AML-193 (cell line): Measurements from ENCODE around the gene CAMTA1.

Experiments used
- DNase-seq, 2 experiments: peaks; one replicate each; lab custom pipeline; 2025; lab: John Stamatoyannopoulos, UW

The CAMTA1 gene

GRCh38 chr1:7455796-7456721 lies 670.8 kb downstream of the CAMTA1 start:
- DNase-seq: no peak

DNA sequence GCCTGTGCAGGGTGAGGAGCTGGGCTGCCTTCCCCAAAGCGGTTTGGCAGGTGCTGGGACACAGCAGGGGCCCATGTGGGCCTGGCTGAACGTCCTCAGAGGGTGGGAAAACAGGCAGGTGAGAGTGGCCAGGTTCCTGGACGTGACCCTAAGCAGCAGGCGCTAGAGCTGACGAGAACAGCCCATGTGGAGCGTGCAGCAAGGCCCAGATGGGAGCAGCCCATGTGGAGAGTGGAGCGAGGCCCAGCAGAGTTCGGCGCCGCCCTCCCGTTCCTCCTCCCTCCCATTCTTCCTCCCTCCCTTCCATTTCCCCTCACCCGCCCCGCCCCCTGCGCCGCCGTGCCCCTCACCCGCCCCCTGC lies 671.4 kb downstream of the CAMTA1 start:
- DNase-seq: no peak

DNA sequence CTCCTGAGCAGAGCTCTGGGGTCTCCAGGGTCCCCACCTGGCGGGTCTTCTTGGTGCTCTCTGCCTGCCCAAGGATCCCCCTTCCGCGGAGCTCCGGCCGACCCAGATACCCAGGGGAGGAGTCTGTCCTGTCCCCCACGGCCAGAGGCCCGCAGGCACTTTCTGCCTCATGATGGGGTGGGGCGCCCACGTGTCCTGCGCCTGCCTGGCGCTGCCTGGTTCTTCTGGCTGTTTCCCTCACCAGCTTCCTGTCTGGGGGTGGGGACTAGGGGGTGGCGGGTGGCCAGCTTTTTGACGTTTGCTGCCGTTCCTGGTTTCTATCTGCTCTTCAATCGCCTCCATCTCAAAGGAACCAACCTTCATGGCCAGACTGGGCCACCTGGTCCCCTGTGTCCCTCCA lies 672.6 kb downstream of the CAMTA1 start:
- no peak for DNase-seq

DNA sequence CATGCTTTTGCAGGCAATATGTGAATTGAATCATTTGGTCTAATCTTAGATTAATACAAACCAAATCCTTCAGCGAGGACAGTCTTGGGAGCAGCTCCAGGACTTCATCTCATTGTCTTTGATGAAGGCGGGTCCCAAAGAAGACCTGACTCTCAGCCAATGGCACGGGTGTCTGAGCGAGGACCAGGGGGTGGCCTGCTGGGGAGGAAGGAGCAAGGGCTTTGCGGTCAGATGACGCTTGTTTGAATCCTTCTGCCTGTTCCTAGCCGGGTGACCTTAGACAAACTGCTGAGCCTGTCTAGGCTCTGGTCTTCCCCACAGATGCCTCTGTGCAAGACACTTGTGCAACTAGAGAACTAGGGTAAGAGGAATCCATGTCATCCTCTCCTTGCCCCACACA lies 673.7 kb downstream of the CAMTA1 start:
- no peak for DNase-seq

GRCh38 chr1:7459914-7460313 lies 674.7 kb downstream of the CAMTA1 start:
- DNase-seq: no peak

DNA sequence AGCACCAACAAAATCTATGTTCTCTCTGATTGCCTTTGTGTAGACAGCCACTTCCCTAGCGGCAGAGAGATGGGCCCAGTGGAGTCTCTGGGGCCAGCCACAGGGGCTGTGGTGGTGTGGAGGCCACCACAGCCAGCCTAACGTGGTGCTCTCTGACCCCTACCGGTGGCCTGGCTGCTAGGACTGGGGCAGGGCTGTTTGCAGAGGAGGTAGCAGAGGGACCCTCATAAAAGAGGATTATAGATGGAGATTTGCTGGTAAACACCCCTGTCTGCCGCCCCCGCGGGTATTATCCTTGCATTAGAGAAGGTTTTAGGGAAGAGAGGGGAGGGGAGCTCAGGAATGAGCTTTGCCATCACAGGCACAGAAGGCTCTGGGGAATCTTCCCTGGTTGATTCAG lies 675.6 kb downstream of the CAMTA1 start:
- no peak for DNase-seq

- no peak for DNase-seq
Measured at GRCh38 chr1:7462617-7463016, 677.4 kb downstream of the CAMTA1 start.

DNA sequence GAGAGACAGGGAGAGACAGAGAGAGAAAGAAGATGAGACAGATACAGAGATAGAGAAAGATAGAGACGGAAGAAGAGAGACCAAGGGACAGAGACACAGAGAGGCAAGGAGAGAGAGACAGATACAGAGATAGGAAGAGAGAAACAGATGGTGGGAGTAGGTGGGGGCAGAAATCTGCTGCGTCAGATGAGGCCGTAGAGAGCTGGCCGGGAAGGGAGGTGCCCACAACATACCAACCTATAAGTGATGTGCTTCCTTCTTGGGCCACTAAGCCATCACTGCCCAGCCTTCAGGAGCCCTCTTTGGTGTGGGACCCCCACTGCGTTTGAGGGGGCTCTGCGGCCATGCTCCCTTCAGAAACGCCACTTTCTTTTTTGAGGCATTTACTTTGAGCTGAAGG lies 678.3 kb downstream of the CAMTA1 start:
- DNase-seq: no peak

DNA sequence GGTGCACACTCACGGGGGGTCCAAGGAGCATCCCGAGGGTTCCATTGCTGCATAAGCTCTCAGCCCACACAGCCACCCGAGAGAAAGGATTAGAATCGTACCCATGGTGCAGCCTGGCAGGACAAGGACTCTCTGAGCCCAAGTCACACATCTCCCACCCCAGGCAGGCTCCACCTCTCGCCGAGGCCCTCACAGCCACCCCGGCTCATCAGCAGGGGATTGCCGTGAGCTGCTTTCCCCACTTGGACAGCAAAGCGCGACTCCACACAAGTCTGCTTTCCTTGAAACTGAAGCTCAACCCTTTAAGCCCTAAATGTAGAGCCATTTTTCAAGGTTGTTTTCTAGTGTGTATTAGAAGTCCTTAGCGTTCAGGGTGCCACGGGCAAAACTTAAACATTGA lies 679.5 kb downstream of the CAMTA1 start:
- DNase-seq: no peak

DNA sequence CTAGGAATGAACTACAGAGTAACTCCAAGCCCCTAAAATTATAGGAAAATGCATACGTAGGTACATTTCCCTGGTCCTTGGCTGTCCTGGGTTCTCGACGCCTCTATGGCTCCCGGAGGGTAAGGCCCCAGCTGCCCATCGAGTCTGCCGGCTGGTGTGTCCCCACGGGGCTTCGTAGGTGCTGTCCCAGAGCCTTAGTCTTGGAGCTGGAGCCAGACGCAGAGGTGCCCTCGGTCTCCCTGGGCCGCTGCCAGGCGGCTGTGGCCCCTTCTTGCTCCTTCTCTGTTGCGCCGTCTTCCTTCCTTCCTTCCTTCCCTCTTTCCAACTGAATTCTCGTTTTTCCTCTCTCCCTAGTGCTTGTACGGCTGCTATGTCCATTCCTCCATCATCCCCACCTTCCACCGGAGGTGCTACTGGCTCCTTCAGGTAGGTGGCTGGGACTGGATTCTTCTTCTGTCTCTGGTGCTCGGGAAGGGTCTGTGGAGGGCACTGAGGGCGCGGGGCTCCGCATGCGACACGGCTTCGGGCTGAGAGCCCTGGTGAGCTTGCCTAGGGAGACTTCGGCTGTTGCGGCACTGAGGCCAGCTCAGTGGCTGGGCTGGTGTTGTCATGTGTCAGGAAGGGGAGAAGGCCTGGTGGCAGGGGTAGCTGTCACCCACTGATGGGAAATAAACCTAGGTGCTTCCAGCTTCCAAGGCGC lies 682.4 kb downstream of the CAMTA1 start:
- DNase-seq: no peak

DNA sequence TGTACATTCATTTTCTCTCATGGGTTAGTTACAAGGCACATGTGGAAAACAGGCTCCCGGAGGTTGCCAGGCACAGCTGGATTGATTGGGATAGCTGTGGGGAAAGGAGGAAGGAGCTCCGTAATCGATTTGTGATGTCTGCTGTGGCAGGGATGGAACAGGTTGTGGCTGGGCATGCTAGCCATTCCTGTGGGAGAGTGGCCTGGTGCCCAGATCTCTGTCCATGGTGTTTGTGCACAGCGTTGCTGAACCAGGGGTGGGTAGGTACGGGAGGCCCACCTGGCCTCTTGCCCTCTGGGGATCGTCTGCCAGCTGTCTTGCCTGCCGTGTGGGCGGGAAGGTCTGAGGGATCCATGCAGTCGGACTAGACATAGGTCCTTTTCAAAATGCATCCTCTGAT lies 683.0 kb downstream of the CAMTA1 start:
- DNase-seq: no peak

DNA sequence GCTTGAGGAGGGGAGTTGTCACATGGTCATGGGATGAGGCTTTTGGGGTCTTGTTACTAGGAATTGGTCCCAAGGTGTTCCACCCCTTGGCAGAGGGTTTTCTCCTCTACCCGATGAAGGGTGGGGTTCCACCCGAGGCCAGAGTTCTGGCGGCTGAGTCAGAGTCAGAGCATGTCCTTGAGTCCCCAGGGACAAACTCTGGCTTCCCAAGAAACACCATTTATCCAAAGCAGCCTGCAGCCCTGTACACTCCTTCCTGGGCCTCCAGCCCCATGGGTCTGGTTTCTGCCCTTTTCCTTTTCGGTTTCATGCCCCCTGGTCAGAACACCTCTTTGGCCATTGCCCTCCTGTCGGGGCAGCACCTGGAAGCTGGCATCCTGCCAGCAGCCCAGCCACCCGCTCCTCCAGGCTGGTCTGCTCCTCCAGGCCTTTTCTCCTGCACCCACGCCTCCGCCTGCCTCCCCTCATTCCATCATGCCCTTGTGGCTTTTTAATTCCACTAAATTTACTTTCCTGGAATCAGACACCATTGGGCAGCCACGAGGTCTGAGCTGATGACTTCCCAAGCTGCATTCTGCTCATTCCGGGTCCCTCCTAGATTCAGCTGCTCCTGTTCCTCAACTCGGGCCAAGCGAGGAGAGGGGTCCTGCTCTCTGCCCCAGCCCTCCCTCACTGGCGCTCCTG lies 684.1 kb downstream of the CAMTA1 start:
- no peak for DNase-seq

- DNase-seq: no peak
Measured at GRCh38 chr1:7470904-7471638, 685.8 kb downstream of the CAMTA1 start.

DNA sequence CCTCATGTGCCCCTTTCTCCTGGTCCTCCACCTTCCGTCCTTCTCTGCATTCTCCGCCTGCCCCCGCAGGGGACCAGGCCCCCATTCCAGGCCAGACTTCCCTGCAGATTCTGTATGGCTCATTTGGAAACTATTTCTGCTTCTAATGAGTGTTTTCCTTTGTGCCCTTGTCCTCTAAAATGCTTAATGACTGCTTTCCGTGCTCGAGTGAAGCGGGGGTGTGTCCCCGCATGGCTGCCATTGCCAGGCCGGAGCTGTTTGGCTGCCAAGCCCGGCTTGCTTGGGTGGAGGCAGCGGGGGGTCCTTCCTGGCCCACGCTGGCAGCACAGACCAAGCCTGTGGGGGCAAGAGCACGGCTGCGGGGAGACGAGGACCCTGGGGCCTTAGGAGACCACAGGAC lies 686.6 kb downstream of the CAMTA1 start:
- no peak for DNase-seq

DNA sequence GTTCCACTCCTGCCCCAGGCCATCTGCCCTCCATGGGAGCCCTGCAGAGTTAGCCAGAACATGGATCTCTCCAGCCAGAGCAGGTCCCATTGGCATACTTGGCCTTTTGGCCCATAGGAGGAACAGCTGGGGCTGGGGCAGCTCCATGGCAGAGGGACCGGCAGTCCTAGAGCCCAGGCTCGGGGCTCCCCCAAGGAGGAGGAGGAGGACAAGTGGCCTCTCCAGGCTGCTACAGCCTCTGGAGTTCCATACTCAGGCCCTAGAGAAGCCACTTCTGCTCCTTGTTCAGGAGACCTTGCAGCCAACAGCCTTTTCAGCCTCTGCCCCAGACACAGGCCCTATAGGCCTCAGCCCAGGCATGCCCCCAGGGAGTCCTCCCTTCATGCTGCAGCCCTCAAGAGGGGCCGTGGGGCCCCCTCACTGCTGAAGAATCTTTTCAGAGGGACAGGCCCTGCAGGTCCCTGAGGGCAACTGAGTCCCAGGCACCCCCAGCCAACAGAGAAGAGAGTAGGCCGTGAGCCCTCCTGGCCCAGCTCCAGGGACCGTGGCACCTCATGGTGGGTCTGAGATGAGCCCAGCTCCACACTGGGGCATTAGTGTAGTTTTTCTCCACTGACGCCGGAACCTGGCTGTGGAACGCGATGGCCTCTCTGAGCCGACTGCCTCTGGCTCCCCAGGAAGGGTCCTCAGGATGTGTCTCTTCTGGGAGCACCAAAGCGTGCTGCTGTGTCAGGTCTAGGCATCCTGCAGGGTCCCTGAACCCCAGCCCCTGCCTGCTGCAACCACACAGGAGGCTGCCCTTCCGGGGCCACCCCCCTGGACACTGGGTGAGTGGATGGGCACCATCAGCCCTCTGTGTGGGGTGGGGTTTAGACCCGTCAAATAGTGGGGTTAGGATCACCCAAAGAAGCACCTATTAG lies 688.2 kb downstream of the CAMTA1 start:
- no peak for DNase-seq

DNA sequence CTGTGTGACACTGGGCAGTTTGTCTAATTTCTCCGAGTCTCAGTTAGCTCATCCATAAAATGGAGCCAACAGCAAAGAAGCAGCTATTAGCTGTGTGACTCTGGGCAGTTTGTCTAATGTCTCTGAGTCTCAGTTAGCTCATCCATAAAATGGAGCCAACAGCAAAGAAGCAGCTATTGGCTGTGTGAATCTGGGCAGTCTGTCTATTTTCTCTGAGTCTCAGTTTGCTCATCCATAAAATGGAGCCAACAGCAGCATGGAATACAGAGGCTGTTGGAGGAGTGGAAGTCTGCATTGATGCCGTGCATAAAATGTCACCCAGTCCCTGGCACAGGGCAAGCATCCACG lies 688.9 kb downstream of the CAMTA1 start:
- no peak for DNase-seq

DNA sequence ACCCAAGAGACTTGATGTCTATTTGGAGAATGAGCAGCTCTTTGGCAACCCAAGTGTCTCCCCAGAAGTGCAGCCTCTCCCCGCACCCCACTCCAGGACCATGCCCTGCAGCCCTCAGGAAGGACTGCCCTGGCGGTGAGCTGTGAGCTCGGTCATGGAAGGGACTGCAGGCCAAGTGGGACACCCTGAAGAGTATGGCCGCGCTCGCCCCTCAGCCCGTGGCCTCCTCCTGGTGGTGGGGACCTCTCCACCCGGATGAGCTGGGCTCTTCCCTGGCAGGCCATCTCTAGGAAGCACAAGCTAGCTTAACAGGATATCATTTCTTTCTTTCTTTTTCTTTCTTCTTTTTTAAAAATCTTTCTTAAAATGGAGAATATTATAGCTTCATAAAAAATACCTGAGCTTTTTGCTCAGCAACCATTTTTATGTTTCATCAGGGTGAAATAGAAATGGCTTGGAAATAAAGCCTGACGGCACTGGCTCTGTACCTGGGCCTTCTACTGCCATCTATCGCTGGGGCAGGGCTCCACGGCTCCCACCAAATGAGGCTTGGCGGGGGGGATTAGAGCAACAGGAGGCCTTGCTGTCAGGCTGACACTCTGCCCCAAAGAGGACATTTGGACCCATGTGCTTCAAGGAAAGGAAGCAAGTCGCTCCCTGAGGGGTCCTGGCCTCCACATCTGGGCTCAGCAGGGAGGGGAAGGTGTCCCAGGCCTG lies 689.7 kb downstream of the CAMTA1 start:
- no peak for DNase-seq

- no peak for DNase-seq
Measured at GRCh38 chr1:7475691-7476090, 690.4 kb downstream of the CAMTA1 start.

GRCh38 chr1:7476402-7476801 lies 691.1 kb downstream of the CAMTA1 start:
- no peak for DNase-seq

DNA sequence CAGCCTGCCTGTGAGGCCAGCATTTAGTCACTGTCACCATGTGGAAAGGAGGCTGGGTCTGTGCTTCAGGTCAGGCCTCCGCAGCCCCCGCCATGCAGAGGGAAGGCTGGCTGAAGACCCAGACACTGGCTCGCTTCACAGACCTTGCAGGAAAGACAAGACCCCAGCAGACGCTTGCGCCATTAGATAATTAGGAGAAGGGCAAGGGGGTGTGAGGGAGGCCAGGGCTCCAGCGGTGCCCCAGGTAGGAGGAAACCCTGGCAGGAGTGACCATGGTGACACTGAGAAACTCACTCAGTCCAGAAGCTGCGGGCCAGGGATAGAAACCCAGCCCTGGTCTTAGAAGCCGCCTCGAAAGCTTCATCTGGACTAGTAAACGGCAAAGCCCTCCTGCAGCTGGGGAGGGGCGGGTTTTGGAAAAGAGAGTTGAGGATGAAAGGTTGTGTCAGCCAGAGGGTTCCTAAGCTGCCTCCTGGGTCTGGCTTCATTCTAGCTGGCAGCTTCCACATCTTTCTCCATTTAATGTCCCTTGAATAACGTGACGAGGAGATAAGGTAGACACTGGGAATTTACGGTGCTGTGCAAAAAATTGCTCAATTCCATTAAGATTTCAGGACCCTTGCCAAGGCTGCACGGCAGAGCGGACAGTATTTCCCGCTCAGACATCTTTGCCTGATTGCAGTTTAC lies 691.8 kb downstream of the CAMTA1 start:
- no peak for DNase-seq
